Measurements from ENCODE around the gene BEST3.

- TF ChIP-seq SP1 (IDR thresholded peaks at IDR 0.05; ENCODE audit: low read depth) = no peak
- no peak for TF ChIP-seq REST (IDR thresholded peaks at IDR 0.05; ENCODE audit: low read depth)
- TF ChIP-seq CTCF (IDR thresholded peaks at IDR 0.05 in 2 of 3, conservative IDR thresholded peaks at IDR 0.05 in 1 of 3; ENCODE audit: borderline replicate concordance in 1 of 3, insufficient read depth in 1 of 3, low read depth in 2 of 3, low read length in 2 of 3) = no peak
- TF ChIP-seq ZBTB33 (IDR thresholded peaks at IDR 0.05; ENCODE audit: extremely low read depth, insufficient replicate concordance, low read length) = no peak
- TF ChIP-seq POLR2A (IDR thresholded peaks at IDR 0.05; ENCODE audit: borderline replicate concordance, extremely low read depth, insufficient read depth, insufficient read length) = no peak
- no peak for TF ChIP-seq POLR2AphosphoS5 (IDR thresholded peaks at IDR 0.05; ENCODE audit: low read depth, low read length)
- TF ChIP-seq ATF3 (IDR thresholded peaks at IDR 0.05) = no peak
- TF ChIP-seq ZNF274 (IDR thresholded peaks at IDR 0.05; ENCODE audit: low read depth, low read length) = no peak
- TF ChIP-seq ELF1 (IDR thresholded peaks at IDR 0.05; ENCODE audit: borderline replicate concordance, low read depth) = no peak
- TF ChIP-seq EGR1 (IDR thresholded peaks at IDR 0.05; ENCODE audit: low read depth) = no peak
- TF ChIP-seq ZFX (IDR thresholded peaks at IDR 0.05) = no peak
- TF ChIP-seq JUND (IDR thresholded peaks at IDR 0.05) = no peak
- no peak for TF ChIP-seq EZH2phosphoT487 (IDR thresholded peaks at IDR 0.05; ENCODE audit: borderline replicate concordance)
- TF ChIP-seq RAD21 (IDR thresholded peaks at IDR 0.05; ENCODE audit: low read depth) = no peak
Observed at GRCh38 chr12:69712826-69713225, 13.7 kb upstream of the BEST3 start.
